Progenitor cell of endocrine pancreas (in vitro differentiated cells): ENCODE measurements around the gene SLC35F6. TPM values are rescaled to one million over a fixed set of nuclear protein-coding genes. Genes with fewer than 3 reads are reported as not detected.
A peak's percentile ranks its signal among the peaks of the same experiment; 100 is the strongest.
"Not testable (repeated sequence)": the region's sequence is repeated elsewhere in the genome, so short reads cannot be mapped to it uniquely, and the experiment has no call there.

Experiments
- DNase-seq: peaks from one replicate; pipeline ENCODE4 v3.0.0; 2021; ENCODE audit warnings: low spot score; ENCODE audit not compliant: unreplicated experiment
- H3K27ac Mint-ChIP-seq: 2 replicates; pipeline ENCODE4 v1.8.0; 2021; ENCODE audit warnings: mild to moderate bottlenecking, moderate library complexity, mixed read lengths
- H3K27me3 Mint-ChIP-seq: 2 replicates; pipeline ENCODE4 v1.8.0; 2021; ENCODE audit warnings: mixed read lengths
- H3K36me3 Mint-ChIP-seq: 2 replicates; pipeline ENCODE4 v1.8.0; 2022; ENCODE audit warnings: mixed read lengths; ENCODE audit not compliant: insufficient read depth
- H3K4me1 Mint-ChIP-seq: 2 replicates; pipeline ENCODE4 v1.8.0; 2021; ENCODE audit warnings: low read depth, mixed read lengths
- H3K4me3 Mint-ChIP-seq: 2 replicates; pipeline ENCODE4 v1.8.0; 2021; ENCODE audit warnings: low read depth, mild to moderate bottlenecking, moderate library complexity, mixed read lengths
- H3K9me3 Mint-ChIP-seq: 2 replicates; pipeline ENCODE4 v1.8.0; 2021; ENCODE audit warnings: low read depth, mixed read lengths
- CTCF ChIP-seq: fragments of 200-600 bp; sonication (generic); IDR thresholded peaks from one replicate; pipeline ENCODE4 v1.5.0; 2021; ENCODE audit warnings: antibody characterized with exemption, mild to moderate bottlenecking; ENCODE audit not compliant: unreplicated experiment
- total RNA-seq: library from RNA; stranded (reverse); gene quantifications from 2 replicates; pipeline ENCODE4 v1.2.1, GENCODE V29; 2021

The SLC35F6 gene
- total RNA-seq, 1 donor from 2014 or later = 19.9 TPM

- peaks cover 8% of the 10 kb centered on the region for H3K27me3 Mint-ChIP-seq
- H3K4me3 Mint-ChIP-seq = no peak overlapping the region
- H3K27ac Mint-ChIP-seq = no peak overlapping the region
- DNase-seq = no peak
- no peaks in the 10 kb centered on the region for H3K36me3 Mint-ChIP-seq
- H3K4me1 Mint-ChIP-seq = peaks cover 5% of the 10 kb centered on the region
- no peak for TF ChIP-seq CTCF
- no peaks in the 10 kb centered on the region for H3K9me3 Mint-ChIP-seq
Observed at GRCh38 chr2:26744953-26745352, 19.1 kb upstream of the SLC35F6 start.

- no peak overlapping the region for H3K4me3 Mint-ChIP-seq
- peak; percentile 98 for TF ChIP-seq CTCF
- DNase-seq = peak; percentile 72
- peaks cover 12% of the 10 kb centered on the region for H3K4me1 Mint-ChIP-seq
- H3K27ac Mint-ChIP-seq = no peak overlapping the region
- H3K27me3 Mint-ChIP-seq = peaks cover 6% of the 10 kb centered on the region
- H3K36me3 Mint-ChIP-seq = no peaks in the 10 kb centered on the region
- H3K9me3 Mint-ChIP-seq = no peaks in the 10 kb centered on the region
Observed at GRCh38 chr2:26745609-26746327, 18.3 kb upstream of the SLC35F6 start.

- H3K36me3 Mint-ChIP-seq = no peaks in the 10 kb centered on the region
- H3K27me3 Mint-ChIP-seq = no peaks in the 10 kb centered on the region
- peaks cover 4% of the 10 kb centered on the region for H3K9me3 Mint-ChIP-seq
- peaks cover 12% of the 10 kb centered on the region for H3K4me1 Mint-ChIP-seq
- no peak overlapping the region for H3K27ac Mint-ChIP-seq
- DNase-seq = no peak
- no peak for TF ChIP-seq CTCF
- no peak overlapping the region for H3K4me3 Mint-ChIP-seq
Observed at GRCh38 chr2:26746934-26747333, 17.1 kb upstream of the SLC35F6 start.

- not testable (repeated sequence) for H3K4me1 Mint-ChIP-seq, H3K9me3 Mint-ChIP-seq, H3K27me3 Mint-ChIP-seq, H3K36me3 Mint-ChIP-seq, H3K4me3 Mint-ChIP-seq, DNase-seq
- H3K27ac Mint-ChIP-seq = peak overlapping the region; percentile 84
Observed at GRCh38 chr2:26749787-26750420, 14.2 kb upstream of the SLC35F6 start.

- not testable (repeated sequence) for H3K4me3 Mint-ChIP-seq, H3K4me1 Mint-ChIP-seq, H3K27ac Mint-ChIP-seq, H3K27me3 Mint-ChIP-seq, H3K36me3 Mint-ChIP-seq, H3K9me3 Mint-ChIP-seq, DNase-seq
Observed at GRCh38 chr2:26750467-26750866, 13.6 kb upstream of the SLC35F6 start.

GRCh38 chr2:26752656-26753055 lies 11.4 kb upstream of the SLC35F6 start:
- DNase-seq = no peak
- H3K4me1 Mint-ChIP-seq = peaks cover 10% of the 10 kb centered on the region
- H3K36me3 Mint-ChIP-seq = no peaks in the 10 kb centered on the region
- TF ChIP-seq CTCF = no peak
- H3K9me3 Mint-ChIP-seq = peaks cover 4% of the 10 kb centered on the region
- no peaks in the 10 kb centered on the region for H3K27me3 Mint-ChIP-seq
- no peak overlapping the region for H3K4me3 Mint-ChIP-seq
- no peak overlapping the region for H3K27ac Mint-ChIP-seq
